SH-SY5Y (cell line): ENCODE measurements around the gene ADGRL3.

Experiments
- GATA2 ChIP-seq: IDR thresholded peaks from 2 replicates; pipeline ENCODE4 v1.6.1; 2011; ENCODE audit warnings: mild to moderate bottlenecking, low read depth, low read length
- GATA3 ChIP-seq: IDR thresholded peaks from 2 replicates; pipeline ENCODE4 v1.6.1; 2011; ENCODE audit warnings: low read depth, mild to moderate bottlenecking, low read length, moderate library complexity

- TF ChIP-seq GATA2 (no peak), GATA3 (no peak)
These were observed 11.7 kb downstream of the ADGRL3 start for GRCh38 chr4:61211781-61212180.
